CD4-positive, alpha-beta T cell treated with Interleukin-17A for 1 hour (primary cell): ENCODE measurements around the gene BUB3.
A peak's percentile ranks its signal among the peaks of the same experiment; 100 is the strongest.
"Not testable (repeated sequence)": the region's sequence is repeated elsewhere in the genome, so short reads cannot be mapped to it uniquely, and the experiment has no call there.

Experiments
- DNase-seq: peaks from one replicate; pipeline ENCODE4 v3.0.0-alpha.2; 2020

The BUB3 gene

DNA sequence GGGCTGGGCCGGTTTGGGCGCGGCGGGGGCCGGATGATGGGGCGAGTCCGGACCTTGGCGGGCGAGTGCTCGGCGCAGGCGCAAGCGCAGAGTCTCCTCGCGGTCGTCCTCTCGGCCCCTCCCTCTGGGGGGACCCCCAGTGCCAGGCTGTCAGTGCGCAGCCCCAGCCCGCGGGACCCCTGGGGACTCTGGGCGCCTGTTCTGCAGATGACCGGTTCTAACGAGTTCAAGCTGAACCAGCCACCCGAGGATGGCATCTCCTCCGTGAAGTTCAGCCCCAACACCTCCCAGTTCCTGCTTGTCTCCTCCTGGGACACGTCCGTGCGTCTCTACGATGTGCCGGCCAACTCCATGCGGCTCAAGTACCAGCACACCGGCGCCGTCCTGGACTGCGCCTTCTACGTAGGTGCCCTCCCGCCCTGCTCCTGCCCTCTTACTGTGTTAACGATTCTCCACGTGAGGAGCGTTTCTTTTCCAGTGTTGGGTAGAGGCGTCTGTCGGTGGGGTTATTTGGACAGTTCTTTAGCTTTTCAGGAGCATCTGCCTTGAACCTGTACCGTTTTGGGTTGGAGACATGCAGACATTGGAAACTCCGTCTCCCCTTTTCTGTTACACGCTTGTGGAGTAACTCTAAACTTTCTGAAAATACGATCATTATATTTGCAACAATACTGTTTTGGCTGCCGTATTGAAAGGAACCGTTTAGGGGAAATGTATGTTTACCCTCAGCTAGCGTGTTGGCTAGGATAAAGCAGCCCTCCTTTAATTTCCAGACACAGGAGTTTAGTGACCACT is 706 bp downstream of the BUB3 start:
- DNase-seq = peak; percentile 47

DNA sequence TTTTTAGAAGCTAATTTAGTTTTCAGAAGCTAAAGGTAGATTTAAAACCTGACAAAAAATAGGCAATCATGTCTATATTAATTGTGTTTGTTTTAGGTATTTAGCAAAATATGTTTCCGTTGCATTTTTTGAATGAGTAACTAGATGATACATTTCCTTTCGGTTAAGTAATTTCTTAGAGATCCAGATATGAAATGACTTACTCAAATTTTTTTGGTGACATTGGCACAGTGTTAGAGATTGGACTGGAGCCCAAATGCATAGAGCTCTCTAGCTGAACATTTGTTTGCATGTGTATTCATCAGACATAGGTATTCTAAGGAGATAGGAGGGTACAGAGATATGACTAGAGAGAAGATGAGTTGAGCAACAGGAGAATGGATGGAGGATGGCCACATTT is 1.9 kb downstream of the BUB3 start:
- DNase-seq = no peak

DNA sequence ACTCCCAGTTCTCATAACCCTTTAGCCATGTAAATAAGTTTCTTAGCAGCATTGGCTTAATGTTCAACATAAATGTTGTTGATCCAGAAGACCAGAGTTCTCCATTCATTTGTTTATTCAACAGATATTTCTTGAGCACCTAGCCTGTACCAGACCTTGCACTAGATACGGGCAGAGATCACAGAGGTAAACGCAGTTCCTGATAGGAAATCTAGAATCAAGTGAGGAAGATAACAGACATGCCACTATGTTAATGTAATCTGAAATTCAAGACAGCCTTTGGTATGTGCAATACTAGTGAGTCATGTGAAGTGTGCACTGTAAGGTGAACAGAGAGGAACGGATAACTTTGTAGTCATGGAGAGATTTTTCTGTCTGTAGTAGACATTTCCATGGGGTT is 3.0 kb downstream of the BUB3 start:
- no peak for DNase-seq

DNA sequence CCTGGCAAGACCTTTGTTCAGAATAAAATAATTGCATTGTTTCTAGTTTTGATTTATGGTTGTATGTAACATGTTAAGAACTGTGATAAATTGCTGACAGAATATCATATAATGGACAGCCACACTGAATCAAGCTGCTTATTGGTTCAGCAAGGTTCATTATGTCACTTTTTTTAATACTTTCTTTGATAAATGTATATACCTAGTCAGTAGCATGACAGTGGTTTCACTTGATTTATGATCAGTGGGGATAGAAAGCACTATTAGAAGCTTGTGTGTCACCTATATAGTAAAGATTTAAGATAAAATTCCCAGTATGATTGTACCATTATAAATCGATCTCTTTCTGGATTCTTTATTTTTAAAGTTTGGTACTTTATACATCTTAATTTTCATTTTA is 4.5 kb downstream of the BUB3 start:
- no peak for DNase-seq

DNA sequence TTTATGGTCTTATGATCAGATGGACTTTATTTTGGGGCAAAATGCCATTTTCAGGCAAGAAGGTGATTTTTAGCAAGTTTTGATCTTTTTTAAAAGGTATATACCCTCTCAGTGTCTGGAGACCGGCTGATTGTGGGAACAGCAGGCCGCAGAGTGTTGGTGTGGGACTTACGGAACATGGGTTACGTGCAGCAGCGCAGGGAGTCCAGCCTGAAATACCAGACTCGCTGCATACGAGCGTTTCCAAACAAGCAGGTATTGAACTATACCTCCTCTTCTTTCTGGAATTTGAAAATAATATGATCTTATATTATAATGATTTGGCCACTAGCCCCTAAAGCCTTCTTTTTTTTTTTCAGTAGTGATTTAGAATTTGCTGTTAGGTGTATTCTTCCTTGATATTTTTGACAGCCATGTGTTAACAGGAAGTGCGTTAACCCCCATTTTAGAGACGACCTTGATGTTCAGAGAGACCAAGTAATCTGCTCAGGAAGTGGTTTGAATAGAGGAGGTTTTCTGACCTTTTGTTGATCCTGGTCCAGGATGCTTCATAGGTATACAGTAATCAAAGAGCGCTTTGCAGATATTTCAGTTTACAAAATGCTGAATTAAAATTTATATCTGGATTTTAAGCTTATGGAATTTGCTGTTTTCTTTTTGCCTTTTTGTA is 6.2 kb downstream of the BUB3 start:
- DNase-seq = peak; percentile 76

DNA sequence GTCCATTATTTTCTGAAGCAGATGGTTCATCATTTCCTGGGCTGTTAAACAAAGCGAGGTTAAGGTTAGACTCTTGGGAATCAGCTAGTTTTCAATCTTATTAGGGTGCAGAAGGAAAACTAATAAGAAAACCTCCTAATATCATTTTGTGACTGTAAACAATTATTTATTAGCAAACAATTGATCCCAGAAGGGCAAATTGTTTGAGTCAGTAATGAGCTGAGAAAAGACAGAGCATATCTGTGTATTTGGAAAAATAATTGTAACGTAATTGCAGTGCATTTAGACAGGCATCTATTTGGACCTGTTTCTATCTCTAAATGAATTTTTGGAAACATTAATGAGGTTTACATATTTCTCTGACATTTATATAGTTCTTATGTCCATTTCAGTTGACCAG is 10.1 kb downstream of the BUB3 start:
- no peak for DNase-seq

DNA sequence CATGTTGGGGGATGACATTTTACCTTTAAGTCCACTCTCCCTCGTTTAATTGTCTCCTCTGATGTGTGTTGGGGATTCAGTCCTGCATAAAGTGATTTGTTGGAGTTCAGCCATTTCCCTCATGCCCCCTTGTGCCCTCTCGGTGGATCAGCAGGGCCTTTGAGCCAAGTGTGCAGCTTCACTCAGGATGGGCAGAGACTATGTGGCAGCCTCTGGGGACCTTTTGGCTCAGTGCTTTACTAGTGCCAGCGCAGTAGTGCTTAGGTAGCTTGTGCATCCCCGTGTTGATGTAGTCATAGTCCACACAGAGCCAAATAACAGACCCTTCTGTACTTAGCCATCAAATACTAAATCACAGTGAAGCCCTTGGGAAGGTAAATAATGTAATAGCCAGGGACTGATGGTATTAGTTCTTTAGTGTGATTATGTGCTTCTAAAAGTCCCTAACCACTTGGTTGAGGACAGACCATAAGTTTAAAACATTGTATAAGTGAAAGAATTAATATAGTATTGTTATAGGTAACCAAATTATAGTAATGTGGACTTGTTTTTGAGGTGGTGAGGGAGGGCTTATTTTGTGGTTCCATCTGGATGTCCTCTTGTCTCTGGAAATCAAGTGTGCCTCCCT is 11.4 kb downstream of the BUB3 start:
- DNase-seq = no peak

DNA sequence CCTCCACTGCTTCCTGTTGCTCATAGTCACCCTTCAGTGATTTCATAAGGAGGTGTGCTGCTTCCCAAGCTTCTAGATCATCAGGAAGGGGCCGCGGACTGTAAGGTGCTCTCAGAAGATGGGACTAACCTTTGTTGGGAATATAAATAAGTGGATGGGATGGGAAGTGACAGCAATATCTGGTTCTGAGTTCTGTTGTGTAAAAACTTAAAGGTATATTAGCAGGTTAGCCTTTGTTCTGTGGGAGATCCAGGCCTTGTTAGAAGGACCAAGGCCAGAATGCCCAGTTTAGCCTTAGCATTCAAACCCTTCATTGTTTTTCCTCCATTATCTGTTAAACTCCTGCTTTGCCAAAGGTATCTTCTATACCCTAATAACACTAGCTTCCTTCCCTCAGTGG is 12.4 kb downstream of the BUB3 start:
- no peak for DNase-seq

DNA sequence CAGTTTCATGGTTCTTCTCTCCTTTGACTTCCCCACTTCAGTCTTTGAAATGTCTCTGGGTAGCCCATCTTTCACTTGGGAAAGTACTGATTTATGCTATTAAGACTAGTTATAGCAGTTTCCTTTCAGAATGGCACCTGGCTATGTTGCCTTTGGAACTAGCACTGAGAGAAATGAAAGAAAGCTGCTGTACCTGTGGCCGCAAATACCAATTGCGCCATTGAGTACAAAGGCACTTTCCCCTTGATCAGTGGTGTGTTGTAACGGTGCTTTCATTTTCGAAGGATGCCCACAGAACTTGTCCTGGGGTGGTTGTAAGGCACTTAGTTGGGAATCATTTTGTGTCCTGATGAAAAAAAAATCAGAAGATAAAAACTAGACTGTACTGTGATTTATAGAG is 16.8 kb downstream of the BUB3 start:
- no peak for DNase-seq

DNA sequence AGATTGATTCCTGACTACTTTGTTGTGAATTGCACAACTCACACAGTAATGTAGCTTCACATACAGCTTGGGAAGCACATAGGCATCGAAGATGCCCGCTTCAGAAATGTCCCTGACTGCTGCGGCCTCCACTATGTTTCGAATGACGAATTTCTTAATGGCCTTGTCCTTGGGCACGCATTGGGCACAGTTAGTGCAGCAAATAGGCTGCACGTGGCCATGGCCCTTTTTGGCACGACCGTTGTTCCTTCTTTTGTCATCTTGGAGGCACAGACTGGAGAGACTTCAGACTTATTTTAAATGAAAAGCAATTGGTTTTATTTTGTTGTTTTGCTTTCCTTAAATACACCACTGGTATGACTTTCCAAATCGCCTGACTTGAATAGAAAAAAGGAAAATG is 17.4 kb downstream of the BUB3 start:
- not testable (repeated sequence) for DNase-seq

DNA sequence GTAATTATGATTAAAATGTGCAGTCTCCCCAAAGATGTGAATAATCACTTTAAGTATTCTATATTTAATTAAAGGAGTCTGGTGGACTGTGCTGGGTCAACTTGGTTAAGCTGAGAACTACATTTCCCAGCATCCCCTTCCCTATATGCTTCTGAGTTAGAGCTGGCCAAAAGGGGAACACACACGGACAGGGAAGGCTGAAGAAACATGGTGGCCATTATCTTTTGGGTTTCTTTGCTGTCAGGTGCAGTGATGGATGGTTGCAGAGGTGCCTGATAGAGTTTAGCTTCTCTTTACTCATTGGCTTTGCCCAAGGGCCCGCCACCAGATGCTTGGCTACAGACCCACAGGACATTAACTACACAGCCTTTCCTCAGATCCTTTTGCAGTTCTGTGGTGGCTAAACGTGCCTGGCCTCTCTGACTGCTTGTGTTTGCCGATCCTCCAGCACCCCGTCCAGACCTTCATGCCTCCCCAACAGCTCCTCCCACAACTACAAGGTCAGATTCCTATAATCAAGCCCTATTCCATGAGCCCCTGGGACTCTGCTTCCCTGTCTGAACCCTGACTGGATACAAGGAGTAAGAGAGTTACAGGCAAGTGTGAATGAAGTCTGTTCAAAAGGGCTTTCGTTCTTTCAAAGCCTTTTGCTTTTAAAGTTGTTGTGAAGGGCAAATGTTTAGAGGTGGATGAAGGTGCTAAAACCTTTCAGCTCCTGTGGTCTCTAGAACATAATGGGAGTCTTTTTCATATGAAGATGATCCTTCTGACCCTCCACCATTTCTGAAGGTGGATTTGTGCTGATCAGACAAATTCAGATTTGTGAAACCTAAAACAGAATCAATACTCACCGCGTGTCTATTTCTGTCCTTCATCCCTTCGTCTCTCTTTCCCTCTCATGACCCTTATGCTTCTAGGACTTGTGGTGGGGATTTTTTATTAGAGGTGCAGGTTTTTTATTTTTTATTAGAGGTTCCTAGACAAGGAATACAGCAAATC is 21.5 kb downstream of the BUB3 start:
- DNase-seq = no peak

DNA sequence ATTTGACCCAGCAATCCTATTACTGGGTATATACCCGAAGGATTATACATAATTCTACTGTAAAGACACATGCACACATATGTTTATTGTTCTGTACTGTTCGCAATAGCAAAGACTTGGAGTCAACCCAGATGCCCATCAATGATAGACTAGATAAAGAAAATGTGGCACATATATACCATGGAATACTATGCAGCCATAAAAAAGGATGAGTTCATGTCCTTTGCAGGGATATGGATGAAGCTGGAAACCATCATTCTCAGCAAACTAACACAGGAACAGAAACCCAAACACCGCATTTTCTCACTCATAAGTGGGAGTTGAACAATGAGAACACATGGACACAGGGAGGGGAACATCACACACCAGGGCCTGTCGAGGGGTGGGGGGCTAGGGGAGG is 24.2 kb downstream of the BUB3 start:
- not testable (repeated sequence) for DNase-seq

DNA sequence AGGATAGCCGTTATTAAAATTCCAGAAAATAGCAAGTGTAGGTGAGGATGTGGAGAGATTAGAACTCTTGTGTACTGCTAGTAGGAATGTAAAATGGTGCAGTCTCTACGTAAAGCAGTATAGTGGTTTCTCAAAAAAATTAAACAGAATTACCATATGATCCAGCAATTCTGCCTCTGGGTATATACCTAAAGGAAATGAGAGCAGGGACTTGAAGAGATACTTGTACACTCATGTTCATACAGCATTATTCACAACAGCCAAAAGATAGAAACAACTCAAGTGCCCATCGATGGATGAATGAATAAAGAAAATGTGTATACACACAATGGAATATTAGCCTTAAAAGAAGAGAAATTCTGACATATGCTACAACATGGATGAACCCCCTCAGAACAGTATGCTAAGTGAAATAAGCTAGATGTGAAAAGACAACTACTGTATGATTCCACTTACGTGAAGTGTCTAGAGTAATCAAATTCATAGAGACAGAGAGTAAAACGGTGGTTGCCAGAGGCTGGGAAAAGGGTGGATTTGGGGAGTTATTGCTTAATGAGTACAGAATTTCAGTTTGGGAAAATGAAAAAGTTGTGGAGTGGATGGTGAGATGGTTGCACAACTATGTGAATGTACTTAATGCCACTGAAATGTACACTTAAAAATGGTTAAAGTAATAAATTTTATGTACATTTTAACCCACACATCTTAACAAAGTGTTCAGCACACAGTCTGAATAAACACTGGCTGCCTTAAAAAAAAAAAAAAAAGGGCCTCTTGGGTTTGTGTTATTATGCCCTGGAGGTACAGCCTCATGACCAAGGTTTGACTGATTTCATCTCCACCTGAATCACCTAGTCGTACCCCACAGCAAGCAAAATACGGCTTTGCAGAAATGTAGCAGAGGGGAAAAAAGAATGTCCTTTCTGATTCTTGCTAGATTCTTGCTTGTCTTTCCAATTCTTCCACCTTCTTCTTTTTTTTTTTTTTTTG is 26.2 kb downstream of the BUB3 start:
- no peak for DNase-seq

DNA sequence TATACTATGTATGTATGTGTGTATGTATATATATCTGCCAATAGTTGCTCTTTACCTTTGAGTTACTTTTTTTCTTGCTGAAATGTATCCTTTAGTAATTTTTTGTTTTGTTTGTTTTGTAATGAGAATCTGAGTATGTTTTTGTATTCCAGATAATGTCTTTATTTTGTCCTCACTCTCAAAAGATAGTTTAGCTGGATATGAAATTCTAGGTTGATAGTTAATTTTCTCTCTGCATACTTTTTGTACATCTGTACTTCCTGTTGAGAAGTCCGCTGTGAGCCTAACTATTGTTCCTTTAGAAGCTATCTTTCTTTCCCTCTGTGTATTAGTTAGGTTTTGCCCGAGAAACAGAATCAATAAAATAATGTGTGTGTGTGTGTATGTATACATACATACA is 29.5 kb downstream of the BUB3 start:
- no peak for DNase-seq

DNA sequence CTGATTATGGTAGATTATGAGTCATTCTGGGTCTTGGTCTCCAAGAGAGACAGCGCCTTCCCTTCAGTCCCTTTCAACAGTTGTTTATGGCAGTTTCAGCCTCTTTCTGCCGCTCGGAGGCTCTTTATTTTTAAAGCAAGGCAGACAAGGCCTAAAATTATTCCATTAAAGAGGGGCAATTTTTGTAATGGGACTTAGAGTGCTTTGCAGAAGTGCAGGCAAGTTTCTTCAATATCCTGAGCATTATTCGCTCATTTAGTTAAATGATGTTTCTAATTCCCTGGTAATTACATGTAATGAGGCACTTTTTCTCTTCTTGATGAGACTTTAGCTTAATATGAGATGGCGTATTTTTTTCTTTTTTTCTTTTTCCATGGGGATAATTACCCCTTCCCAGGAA is 33.6 kb downstream of the BUB3 start:
- no peak for DNase-seq

DNA sequence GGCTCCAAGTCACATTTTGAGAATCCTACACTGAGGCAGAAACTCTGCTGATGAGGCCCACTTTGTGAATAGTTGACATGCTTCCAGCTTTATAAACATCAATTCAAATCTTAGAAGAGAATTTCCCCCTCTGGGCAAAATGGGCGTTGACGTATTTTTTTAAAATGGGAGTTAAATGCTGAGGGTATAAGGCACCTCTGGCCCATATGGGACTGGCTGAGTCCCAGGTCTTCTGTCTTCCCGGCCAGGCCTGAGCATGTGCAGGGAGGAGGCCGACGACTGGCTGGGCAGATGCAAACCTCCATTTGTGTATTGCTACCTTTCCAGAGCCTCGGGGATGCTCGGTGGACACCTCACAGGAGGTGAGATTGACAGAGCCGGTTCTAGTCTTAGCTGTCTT is 37.7 kb downstream of the BUB3 start:
- no peak for DNase-seq

DNA sequence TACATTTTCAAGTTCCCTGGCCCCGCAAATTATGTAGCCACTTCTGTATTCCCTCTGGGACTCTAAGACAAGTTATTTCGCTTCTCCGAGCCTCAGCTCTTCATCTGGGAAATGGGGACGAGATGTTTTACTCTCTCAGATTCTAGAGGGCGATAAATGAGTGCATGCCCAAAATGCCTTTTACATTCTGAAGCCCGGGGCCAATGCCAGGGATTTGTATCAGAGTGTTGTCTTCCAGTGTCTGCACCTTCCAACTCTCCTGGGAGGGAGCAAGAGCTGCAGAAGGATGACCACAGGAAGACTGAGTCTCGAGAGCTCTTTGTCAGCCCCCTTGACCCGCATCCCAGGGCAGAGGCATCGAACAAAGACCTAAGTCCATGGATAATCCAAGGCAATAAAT is 39.9 kb downstream of the BUB3 start:
- no peak for DNase-seq

DNA sequence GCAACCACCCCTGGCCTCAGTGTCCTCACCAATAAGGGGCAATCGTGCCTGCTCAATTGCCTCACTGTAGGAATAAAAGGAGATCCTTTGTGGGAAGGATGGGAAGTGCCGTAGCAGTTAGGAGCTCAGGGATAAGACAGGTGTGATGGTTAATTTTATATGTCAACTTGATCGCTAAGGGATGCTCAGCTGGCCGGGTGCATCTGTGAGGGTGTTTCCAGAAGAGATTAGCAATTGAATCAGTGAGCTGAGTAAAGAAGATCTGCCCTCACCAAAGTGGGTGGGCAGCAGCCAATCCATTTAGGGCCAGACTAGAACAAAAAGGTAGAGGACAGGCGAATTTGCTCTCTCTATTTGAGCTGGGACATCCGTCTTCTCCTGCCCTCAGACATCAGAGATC is 46.3 kb downstream of the BUB3 start:
- DNase-seq = no peak

DNA sequence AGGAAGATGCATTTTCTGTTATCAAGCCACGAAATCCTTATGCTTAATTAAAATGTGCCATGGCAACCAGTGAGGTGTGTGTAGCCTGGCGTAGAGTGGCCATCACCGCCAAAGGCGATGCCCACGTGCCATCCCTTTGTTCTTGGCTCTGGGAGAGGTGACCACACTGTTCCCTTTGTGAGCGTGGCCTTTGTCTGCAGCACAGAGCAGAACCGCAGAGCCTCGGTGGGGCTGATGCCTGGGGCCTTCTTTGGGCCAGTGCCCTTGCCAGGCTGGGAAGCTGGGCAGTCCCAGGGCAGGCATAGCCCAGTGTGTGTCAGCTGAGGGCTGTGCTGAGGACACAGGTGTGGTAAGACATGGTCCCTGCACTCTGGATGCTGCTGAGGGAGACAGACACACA is 48.3 kb downstream of the BUB3 start:
- no peak for DNase-seq

DNA sequence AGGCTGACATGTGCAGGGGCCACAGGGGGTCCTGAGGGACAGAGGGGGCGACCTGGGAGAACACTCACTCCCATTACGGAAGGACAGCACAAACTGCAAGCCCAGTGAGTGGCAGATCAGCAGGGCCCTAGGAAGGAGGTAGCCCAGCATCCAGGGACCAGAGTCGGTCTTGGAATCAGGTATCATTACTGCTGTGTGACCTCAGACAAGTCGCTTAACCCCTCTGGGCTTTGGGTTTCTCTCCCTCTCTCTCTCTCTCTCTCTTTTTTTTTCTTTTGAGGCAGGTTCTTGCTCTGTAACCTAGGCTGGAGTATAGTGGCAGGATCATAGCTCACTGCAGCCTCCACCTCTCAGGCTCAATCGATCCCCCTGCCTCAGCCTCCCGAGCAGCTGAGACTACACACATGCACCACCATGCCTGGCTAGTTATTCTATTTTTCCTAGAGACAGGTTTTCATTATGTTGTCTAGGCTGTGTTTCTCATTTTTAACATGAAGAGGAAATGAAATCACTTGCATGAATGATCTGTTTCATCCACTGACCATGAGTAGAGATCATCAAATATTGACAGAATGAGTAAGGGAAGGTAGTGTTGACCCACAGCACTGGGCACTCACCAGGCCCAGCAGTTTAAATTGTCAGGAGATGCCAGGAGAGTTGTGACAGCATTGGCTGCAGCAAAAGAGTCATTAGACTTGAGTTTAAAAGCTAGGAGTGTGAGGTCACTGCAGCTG is 49.4 kb downstream of the BUB3 start:
- no peak for DNase-seq

DNA sequence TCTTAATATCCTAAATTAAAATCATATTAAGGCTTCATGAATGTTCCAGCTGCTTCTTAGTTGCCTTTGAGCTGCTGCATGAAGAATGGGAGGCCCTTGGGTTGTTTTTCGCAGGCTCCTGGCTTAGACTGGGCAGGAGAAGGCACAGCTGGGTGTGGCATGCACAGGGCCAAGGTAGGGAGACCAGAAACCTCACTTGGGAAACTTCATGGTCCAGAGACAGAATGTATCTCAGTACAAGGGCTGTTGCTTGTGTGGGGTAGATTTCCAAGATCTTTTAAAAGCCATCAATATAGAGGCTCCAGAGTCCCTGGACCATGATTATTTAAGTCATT is 49.9 kb downstream of the BUB3 start:
- no peak for DNase-seq
